T-helper 9 cell (primary cell): ENCODE data around the gene LSMEM2.
A peak's percentile ranks its signal among the peaks of the same experiment; 100 is the strongest.
"Not testable (repeated sequence)": the region's sequence is repeated elsewhere in the genome, so short reads cannot be mapped to it uniquely, and the experiment has no call there.

Experiments
- DNase-seq: peaks from one replicate; pipeline ENCODE4 v3.0.0-alpha.2; 2020

Gene LSMEM2

GRCh38 chr3:50246517-50246954 is 32.4 kb upstream of the LSMEM2 start:
- DNase-seq = peak; percentile 67

DNA sequence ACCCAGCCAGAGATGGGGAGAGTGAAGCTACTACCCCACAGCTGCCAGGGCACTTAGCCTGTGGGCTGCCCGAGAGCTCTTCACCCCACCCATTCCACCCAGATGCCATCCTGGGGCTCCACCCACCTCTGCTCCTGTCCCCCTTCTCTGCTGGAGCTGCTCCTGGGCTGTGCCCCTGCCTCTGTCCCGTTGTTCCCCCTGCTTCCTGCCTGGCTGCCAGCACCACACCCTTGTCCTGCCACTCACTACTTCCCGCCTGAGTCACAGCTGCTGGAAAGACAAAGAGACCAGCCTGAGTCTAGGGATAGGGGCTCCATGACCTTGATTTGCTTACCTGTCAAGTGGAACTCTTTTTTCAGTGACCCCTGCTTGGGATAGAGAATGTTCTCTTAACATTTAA is 30.5 kb upstream of the LSMEM2 start:
- no peak for DNase-seq

DNA sequence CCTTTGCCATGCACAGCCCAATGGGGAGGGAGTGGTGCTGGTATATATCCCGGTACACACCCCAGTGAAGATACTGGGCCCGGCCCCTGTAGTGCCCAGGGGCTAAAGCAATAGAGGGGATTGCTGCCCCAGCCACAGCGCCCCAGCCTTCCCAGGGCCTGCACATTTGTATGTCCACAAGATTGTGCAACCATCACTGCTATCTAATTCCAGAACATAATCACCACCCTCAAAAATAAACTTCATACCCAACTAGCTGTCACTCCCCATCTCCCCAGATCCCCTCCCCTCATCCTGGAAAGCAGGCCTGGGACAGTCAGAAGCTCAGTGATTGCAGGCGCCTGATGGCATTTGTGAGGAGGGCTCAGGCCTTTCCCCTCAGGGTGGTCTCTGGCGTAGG is 29.4 kb upstream of the LSMEM2 start:
- no peak for DNase-seq

DNA sequence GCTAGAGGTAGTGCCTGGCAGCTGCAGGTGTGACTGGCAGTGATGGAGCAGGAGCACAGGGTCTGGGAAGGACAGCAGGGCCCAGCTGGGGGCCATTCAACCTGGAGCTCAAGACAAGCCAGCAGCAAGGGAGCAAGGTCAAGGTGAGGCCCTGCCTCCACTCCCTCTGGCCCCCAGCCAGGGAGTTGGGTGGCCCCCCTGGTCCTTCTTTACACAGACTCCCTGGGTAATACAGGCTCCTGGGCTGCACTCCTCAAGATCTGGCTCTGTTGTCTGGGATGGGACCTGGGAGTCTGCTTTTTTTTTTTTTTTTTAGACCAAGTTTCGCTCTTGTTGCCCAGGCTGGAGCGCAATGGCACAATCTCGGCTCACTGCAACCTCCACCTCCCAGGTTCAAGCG is 28.4 kb upstream of the LSMEM2 start:
- DNase-seq = no peak

- DNase-seq = no peak
Observed at GRCh38 chr3:50251220-50251619, 27.7 kb upstream of the LSMEM2 start.

DNA sequence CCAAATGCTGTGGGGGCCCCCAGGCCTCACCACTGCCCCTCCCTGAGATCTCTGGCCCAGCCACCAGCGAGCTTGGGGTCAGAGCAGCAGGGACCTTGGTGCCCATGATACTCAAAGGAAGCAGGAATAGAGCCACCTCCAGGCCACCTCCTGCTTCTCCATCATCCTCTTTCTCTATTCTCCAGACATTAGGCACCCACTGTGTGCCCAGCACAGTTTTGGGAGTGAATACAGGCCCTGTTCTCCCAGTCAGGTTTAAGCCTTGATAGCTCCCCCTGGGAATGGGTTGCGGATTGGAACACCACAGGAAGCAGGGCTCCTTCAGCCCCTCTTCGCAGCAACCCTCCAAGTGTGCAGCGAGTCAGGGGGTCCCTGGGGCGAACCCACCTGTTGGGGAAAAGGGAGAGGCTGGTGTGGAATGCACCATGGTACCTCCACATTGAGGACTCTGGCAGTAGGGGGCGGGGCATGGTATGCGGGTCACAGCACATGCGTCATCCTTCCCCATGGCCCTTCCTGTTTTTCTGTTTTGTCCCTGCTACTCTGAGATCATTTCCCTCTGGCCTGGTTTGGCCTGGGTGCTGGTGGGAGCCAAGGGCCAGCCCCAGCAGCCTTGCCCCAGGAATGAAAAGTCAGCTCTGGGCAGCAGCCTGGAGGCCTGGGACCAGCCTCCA is 24.2 kb upstream of the LSMEM2 start:
- no peak for DNase-seq

GRCh38 chr3:50255251-50255615 is 23.7 kb upstream of the LSMEM2 start:
- no peak for DNase-seq

DNA sequence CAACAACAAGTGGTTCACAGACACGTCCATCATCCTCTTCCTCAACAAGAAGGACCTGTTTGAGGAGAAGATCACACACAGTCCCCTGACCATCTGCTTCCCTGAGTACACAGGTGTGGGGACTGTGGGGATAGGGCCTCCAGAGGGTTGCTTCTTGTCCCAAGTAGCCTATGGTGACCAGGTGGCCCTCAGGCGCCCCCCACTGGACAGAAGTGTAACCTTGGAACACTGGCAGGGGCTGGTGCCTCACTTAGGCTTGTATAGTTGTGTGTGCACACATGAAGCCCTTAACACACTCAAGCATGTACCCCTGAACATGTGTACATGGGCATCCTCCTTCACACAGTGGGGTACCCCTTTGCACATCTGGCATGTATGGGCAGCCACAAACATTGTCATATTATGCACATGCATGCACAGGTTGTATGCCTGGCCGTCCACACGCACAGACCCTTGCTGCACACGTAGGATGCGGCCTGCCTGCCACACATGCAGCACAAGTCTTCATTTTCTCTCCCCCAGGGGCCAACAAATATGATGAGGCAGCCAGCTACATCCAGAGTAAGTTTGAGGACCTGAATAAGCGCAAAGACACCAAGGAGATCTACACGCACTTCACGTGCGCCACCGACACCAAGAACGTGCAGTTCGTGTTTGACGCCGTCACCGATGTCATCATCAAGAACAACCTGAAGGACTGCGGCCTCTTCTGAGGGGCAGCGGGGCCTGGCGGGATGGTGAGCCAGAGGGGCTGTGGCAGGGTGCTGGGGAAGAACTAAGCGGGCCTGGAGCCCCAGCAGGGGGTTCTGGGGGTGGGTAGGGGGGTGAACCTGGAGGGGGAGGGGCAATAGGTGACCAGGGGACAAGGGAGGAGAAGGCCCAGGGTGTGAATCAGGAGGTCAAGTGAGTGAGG is 21.7 kb upstream of the LSMEM2 start:
- no peak for DNase-seq

DNA sequence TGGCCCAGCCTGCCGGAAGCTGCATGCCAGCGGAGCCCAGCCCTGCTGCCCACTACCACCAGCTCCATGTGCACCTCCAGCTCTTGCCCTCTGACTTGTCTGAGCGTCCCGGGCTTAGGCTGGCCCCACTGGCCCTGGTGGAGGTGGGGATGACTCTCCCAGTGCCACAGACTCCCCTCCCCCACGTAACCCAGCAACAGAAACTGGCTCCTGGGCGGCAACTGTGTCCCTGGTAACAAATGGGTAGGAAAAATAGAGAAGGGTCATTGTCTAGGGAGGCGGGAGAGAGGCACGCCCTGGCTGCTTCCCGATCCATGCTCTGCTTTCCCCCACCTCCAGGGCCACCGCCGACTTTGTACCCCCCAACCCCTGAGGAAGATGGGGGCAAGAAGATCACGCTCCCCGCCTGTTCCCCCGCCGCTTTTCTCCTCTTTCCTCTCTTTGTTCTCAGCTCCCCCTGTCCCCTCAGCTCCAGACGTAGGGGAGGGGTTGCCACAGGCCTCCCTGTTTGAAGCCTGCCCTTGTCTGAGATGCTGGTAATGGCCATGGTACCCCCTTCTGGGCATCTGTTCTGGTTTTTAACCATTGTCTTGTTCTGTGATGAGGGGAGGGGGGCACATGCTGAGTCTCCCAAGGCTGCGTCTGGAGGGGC is 20.7 kb upstream of the LSMEM2 start:
- DNase-seq = no peak

DNA sequence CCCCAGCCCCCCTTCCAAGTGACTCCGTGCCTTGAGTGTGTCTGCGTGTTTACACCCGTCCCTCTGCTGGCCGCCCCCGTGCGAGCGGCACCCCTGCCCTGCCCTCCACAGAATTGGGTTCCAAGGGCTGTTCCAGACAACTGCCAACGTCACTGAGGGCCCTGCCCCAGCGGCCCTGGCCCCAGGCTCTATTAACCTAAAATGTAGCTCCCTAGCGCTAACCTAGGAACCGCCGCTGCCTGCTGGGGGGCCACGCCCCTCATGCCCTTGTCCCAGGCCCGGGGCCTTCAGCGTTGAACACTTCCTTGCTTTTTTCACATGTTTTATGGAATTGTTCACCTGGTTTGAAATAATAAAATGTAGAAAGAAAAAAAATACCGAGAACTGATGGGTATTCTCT is 19.9 kb upstream of the LSMEM2 start:
- no peak for DNase-seq

- DNase-seq = no peak
Observed at GRCh38 chr3:50259432-50260026, 19.4 kb upstream of the LSMEM2 start.

GRCh38 chr3:50260027-50260941 is 18.6 kb upstream of the LSMEM2 start:
- peak; percentile 79 for DNase-seq

- no peak for DNase-seq
Observed at GRCh38 chr3:50260942-50261441, 17.9 kb upstream of the LSMEM2 start.

GRCh38 chr3:50261505-50261904 is 17.4 kb upstream of the LSMEM2 start:
- DNase-seq = no peak

- DNase-seq = not testable (repeated sequence)
Observed at GRCh38 chr3:50262200-50262599, 16.7 kb upstream of the LSMEM2 start.

GRCh38 chr3:50262778-50263177 is 16.1 kb upstream of the LSMEM2 start:
- no peak for DNase-seq

- no peak for DNase-seq
Observed at GRCh38 chr3:50263478-50264382, 15.2 kb upstream of the LSMEM2 start.

DNA sequence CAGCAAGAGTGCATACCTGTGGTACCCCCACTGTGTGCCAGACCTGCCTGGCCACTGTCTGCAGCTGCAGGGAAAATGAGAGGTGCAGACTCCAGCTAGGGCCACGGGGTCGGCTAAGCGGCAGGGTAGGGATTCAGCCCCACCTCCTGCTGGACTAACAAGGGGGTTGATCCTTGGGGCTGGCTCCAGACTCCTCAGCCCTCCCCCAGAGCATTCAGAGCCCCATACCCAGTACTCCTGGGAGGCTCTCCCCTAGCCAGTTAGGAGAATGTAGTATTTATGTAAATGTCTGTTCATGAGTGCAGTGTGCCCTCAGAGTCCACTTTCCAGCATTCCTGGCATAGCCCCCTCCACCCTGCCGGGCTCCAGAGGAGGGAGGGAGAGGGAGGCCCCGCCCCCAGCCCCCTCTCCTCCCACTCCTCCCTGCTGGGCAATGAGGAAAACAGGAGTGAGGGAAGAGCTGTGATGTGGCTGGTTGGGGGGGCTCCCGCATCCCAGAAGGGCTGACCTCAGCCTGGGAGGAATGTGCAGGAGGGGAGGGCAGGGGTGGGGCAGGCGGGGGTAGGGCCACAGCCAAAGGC is 14.4 kb upstream of the LSMEM2 start:
- no peak for DNase-seq

DNA sequence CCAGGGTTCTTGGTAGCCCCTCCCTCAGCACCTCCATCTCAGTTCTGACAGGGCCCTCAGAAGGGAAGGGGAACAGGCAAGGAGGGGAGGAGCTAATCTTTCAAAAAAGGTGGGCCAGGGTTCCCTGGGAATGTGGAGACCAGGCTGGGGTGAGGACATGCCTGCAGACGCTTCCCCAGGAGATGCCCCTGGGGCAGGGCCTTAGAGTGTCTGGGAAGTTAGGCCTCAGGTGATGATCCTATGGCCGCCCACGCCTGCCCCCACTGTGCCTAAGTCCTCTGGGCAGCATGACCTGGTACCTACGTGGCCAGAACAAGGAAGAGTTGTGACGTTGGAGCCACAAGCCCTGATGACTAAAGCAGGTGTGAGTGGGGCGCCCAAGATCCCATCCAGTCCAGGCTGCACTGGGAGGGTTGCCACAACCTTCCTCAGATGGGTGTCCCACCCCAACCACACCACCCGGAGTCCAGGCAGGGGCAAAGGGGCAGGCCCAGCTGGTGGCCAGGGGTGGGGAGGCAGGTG is 13.9 kb upstream of the LSMEM2 start:
- DNase-seq = no peak

DNA sequence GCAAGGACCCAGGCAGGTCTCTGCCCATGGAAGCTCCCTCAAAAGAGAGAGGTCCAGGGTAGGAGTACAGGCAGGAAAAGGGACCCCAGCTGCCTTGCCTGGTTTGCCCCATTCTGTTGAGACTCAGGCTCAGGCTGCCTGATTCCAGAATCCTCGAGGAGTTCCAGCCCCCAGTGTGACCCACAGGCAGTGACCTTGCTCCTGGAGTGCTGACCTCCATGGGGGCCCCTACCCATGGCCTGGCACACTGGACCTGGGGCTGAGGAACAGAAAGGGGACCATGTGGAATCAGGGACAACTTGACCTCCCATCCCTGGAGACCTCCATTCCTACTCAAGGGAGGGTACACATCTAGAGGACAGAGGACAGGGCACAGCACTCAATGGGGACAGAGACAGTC is 13.3 kb upstream of the LSMEM2 start:
- no peak for DNase-seq
